ENCODE data around the gene CCL7.

DNA sequence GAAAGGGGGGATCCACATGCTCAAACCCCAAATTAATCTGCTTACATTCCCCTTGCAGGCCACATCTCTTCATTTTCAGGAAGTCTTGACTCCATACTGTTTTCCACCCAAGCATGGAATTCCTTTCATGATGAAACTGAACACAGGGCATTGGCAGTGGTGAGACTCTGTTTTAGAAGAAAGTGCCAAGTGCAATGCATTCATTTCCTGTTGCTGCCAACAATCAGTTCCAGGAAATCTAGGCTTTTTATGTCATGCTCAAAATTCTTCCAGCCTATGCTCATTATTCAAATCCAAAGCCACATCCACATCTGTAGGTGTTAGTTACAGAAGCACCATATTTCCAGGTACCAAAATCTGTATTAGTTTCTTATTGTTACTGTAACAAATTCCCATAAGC is 10.9 kb upstream of the CCL7 start:
- TF ChIP-seq, protein P1, sequence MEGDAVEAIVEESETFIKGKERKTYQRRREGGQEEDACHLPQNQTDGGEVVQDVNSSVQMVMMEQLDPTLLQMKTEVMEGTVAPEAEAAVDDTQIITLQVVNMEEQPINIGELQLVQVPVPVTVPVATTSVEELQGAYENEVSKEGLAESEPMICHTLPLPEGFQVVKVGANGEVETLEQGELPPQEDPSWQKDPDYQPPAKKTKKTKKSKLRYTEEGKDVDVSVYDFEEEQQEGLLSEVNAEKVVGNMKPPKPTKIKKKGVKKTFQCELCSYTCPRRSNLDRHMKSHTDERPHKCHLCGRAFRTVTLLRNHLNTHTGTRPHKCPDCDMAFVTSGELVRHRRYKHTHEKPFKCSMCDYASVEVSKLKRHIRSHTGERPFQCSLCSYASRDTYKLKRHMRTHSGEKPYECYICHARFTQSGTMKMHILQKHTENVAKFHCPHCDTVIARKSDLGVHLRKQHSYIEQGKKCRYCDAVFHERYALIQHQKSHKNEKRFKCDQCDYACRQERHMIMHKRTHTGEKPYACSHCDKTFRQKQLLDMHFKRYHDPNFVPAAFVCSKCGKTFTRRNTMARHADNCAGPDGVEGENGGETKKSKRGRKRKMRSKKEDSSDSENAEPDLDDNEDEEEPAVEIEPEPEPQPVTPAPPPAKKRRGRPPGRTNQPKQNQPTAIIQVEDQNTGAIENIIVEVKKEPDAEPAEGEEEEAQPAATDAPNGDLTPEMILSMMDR (IDR thresholded peaks at IDR 0.05): no peak
- no peak for TF ChIP-seq POLR2A (IDR thresholded peaks at IDR 0.05)

All from tibial nerve (tissue), 3 donors.